Measurements from ENCODE around the gene MOB3C.
"Not testable (repeated sequence)": the region's sequence is repeated elsewhere in the genome, so short reads cannot be mapped to it uniquely, and the experiment has no call there.

Gene MOB3C

DNA sequence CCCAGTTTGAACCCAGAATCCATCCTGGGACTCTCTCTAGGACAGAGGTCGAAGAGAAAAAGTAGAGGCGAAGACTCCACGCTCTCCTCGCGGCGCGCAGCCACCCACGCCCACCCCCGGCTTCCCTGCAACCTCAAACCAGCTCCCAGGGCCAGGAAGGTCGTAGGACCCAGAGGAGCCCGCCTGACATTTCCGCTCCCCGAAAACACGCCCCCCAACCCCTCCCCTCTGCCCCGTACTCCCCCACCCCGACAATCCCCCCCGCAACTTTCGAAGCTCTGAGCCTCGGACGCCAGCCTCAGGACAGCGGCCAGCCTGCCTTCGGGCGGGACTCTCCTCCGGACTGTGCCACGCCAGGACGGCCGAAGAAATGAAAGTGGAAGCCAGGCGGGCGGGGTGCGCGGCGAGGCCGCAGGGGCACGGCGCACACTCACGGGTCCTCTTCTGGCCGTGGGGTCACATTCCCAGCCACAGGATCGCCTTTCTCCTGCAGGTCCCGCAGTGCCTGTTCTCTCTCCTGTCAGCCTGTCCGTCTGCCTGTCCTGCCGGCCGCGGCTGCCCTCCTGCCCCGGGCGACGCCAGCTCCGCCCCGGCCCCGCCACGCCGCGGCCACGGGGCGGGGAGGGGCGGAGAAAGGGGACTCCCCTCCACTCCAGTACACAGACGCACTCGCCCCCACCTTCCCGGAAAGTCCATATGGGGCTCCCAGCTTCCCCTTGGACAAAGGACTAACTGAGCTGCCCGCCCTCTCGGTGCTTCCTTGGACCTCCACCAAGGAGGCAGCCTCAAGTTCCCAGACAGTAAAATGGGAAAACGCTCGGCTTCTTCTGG lies at the start of gene MOB3C:
Gene MOB3C, minus strand, starts transcription at position 535 of the 831 bp plus-strand sequence. CDS start 3,490 bp downstream, outside the sequence.
- DNase-seq (ENCODE audit: low spot score), result peak; percentile 97

DNA sequence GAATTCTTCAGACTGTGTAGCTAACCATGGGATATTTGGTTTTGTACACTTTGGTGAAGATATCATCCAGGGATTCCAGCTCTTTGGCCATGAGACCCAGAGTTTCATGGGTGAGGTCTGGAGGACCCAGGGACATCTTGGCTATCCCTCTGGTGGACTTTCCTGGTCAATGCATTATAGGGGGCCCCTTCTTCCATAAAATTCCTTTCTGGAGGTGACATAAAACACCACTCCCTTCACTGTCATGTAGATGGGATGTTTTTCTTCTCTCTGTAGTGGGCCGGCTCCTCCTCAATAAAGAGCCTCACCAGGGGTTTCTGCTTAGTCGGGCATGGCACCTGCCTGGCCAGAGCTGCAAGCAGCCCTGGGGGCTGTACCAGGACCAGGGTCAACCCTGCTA lies 49.4 kb upstream of the MOB3C start:
- no peak for DNase-seq (ENCODE audit: low spot score)

DNA sequence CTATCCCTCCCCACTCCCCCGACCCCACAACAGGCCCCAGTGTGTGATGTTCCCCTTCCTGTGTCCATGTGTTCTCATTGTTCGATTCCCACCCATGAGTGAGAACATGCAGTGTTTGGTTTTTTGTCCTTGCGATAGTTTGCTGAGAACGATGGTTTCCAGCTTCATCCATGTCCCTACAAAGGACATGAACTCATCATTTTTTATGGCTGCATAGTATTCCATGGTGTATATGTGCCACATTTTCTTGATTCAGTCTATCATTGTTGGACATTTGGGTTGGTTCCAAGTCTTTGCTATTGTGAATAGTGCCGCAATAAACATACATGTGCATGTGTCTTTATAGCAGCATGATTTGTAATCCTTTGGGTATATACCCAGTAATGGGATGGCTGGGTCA lies 46.3 kb upstream of the MOB3C start:
- not testable (repeated sequence) for DNase-seq (ENCODE audit: low spot score)

DNA sequence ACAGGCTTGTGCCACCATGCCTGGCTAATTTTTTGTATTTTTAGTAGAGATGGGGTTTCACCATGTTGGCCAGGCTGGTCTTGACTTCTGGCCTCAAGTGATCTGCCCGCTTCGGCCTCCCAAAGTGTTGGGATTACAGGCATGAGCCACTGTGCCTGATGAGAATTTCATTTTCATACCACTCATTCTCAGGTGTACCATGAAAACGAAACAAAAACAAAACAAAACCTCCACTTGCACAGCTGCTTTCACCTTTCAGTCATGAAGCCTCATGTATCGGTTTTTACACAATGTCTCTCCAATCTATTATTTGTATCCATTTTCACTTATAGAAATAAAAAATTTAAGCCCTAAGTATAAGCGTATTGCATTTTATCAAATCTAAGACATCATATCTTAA lies 43.5 kb upstream of the MOB3C start:
- not testable (repeated sequence) for DNase-seq (ENCODE audit: low spot score)

DNA sequence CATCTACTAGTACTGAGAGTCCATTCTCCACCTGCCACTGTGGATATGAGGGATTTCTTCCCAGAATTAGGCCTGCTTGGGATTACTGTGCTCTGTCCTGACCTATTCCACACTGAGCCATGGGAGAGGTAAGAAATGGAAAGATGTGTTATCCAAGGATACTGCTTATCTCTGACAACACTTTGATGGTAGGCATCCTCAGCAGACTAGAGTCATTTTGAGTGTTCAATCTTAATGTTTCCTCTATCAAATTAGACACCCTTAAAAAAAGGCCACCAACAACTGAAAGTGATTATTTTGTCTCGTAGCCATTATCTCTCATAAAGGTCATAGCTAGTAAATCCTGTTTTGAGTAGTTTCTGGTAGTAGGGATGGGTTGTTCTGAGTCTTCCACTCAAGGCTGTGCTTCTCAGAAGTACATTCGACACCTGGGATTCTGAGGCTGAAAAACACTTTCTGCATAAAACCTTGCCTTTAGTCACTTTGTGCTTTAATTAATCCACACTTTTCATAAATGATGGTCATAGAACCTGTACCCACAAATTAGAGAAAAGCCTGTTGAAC lies 42.8 kb upstream of the MOB3C start:
- DNase-seq (ENCODE audit: low spot score), result no peak

DNA sequence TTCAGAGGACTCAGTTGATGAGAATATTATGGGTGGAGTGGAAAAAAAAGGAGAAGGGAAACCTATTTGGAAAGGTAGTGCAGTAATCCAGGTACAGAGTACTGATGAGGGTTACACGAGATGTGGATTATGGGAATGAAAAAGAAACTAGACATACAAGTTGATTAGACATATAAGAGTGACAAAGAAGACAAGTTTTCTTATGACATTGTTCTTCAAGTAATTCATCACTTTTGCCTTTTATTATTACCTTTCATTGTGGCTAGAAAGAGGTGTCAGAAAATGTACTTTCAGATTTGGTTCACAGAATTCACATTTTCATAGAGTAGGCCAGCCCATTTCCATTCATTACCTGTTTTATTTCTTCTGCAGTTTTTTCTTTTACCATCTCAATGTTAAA lies 41.2 kb upstream of the MOB3C start:
- no peak for DNase-seq (ENCODE audit: low spot score)

DNA sequence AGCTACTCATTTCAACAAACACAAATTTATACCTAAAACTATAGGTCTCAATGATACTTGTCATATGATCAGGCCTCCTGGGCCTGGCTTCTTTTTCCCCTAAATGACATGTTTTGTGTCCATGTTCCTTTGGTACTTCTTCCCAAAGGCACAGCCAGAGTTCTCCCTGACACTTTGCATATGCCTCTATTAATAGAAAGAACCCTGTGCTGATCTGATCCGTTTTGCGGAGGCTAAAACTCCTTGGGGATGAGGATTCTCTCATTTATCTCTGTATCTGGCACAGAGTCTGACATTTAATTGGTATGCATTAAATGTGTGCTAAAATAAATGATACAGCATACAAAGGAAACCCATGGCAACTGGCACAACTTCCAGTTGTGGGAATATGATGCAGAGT lies 40.0 kb upstream of the MOB3C start:
- no peak for DNase-seq (ENCODE audit: low spot score)

DNA sequence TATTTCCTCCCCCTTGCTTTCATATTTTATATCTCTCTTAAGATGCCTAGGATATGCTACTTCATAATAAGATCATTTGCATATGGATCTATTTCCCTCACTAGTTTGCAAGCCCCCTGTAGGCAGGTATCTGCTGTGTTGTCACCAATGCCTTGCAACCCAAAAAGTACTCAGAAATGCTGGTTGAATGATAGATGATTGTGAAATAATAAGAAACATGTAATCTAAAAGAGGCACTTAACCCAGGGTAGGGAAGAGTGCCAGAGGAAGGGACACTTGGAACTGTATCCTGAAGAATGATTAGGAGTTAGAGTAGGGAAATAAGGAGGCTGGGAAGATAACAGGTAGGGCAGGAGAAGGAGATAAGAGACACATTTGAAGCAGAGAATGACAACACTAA lies 39.2 kb upstream of the MOB3C start:
- DNase-seq (ENCODE audit: low spot score), result no peak

DNA sequence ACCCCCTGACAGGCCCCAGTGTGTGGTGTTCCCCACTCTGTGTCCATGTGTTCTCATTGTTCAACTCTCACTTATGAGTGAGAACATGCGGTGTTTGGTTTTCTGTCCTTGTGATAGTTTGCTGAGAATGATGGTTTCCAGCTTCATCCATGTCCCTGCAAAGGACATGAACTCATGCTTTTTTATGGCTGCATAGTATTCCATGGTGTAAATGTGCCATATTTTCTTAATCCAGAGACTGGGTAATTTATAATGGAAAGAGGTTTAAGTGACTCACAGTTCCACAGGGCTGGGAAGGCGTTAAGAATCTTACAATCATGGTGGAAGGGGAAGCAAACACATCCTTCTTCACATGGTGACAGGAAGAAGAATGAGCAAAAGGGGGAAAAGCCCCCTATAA lies 38.1 kb upstream of the MOB3C start:
- not testable (repeated sequence) for DNase-seq (ENCODE audit: low spot score)

DNA sequence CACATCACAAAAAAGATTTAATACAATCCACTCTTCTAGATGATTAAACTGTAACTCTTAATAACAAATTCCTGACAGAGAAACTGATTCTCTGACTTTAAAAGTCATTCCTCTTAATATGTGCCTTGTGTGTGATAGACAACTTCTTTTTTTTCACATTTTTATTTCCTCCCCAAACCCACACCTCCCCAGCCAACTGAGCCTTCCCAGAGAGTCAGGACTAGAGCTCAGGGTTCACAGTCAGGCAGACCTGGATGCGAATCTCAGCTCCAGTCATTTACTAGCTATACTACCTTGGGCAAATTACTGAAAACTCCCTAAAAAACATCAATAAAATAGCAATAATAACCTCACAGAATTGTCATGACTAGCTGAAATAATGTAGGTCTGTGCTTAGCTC lies 37.4 kb upstream of the MOB3C start:
- DNase-seq (ENCODE audit: low spot score), result no peak

DNA sequence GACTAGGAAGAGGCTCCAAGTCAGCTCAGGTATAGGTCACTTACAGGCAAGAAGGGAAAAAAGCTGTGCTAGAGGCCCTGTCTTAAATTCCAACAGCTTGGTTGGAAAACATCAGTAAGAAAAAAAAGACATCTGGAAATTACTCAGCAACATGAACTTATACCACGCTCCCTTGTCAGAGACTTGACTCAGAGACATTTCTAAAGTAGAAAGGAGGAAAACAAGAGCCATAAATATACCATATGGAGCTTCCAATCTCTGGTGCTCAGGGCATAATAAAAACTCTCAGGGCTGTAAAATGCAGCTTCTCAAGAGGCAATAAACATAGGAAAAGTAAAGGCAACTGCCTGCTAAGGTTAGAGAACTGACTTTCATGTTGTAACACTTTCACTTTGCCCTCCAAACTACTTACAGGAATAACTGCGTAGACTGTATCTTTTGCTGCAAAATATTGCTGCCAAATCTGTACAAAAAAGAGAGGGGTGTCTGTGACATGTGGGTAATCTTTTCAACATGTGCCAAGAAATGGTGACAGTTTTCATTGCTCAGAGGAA lies 36.9 kb upstream of the MOB3C start:
- no peak for DNase-seq (ENCODE audit: low spot score)

DNA sequence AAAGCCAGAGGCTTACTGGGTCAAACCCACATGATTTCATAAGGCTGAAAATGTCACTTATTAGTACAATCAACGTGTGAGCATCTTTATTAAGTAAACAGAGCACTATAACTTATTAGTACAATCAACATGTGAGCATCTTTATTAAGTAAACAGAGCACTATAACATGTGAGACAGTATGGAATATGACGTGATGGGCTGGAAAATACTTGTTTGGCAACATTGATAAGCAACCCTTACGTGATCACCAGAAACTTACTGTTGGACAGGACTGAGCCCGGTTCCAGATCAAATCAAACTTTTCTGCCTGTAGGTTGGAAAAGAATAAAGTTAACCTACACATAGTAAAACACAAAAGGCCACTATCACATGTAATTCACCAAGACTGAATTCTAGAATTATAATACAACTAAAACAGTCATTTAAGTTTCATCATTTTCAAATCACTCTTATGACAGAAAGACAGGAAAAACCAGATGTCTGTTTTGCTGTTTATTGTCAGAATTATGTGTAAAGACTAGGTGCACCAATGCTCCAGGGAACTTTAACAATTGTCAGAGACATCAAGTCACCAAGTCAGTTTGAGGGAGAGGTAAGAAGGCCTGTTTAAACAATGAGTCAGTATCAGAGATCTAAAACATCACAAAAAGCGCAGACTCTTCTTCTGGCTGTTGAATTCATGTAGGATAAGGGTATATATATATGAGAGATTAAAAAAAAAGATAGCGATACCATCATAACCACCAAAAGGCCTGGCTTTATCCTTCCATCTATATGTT lies 35.9 kb upstream of the MOB3C start:
- no peak for DNase-seq (ENCODE audit: low spot score)

DNA sequence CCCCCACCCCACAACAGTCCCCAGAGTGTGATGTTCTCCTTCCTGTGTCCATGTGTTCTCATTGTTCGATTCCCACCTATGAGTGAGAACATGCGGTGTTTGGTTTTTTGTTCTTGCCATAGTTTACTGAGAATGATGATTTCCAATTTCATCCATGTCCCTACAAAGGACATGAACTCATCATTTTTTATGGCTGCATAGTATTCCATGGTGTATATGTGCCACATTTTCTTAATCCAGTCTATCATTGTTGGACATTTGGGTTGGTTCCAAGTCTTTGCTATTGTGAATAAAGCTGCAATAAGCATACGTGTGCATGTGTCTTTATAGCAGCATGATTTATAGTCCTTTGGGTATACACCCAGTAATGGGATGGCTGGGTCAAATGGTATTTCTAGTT lies 34.5 kb upstream of the MOB3C start:
- DNase-seq (ENCODE audit: low spot score), result not testable (repeated sequence)

DNA sequence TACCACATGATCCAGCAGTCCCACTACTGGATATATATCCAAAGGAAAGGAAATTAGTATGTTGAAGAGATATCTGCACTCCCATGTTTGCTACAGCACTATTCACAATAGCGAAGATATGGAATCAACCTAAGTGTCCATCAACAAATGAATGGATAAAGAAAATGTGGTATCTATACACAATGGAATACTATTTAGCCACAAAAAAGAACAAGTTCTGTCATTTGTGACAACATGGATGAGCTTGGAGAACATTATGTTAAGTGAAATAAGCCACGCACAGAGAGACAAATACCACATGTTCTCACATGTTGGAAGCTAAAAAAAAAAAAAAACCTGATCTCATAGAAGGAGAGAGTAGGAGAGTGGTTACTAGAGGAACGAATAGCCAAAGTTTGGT lies 33.9 kb upstream of the MOB3C start:
- DNase-seq (ENCODE audit: low spot score), result no peak

DNA sequence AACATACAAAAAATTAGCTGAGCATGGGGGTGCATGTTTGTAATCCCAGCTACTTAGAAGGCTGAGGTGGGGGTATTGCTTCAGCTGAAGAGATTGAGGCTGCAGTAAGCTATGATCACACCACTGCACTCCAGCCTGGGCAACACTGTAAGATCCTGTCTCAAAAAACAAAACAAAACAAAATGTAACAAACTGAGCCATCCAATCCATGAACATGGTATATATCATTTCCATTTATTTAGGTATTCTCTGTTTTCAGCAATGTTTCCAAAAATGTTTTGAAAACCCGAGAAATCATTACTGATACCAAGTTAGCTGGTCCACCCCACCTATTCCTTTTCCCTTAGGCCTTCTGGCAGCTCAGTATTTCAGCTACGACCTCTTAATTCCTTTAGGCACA lies 33.2 kb upstream of the MOB3C start:
- DNase-seq (ENCODE audit: low spot score), result no peak

DNA sequence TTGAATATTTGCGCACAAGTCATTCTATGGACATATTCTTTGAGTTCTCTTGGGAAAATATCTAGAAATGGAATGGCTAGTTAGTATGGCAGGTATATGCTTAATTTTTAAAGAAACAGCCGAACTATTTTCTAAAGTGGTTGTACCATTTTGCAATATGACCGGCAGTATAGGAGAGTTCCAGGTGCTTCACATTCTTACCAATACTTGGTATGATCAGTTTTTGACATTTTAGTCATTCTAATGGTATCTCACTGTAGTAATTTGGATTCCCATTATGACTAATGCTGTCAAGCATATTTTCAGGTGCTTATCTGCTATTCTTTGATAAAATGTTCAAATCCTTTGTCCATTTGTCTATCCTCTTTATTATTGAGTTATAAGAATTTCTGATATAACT lies 31.0 kb upstream of the MOB3C start:
- no peak for DNase-seq (ENCODE audit: low spot score)

DNA sequence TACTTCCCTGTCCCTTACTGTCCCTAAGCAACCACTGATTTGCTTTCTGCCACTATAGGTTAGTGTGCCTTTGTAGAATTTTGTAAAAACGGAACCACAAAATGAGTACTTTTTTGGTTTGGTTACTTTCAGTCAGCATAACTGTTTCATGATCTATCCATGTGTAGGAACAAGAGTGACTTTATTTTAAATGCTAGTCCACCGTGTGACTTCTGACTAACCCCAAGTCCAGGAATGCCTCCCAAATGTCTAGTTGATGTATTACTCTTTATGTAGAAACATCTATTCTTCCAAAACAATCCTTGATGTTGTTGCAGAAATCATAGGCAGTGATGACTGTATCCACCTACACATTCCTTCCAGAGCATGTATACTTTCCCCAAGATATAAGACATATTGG lies 30.2 kb upstream of the MOB3C start:
- DNase-seq (ENCODE audit: low spot score), result no peak

DNA sequence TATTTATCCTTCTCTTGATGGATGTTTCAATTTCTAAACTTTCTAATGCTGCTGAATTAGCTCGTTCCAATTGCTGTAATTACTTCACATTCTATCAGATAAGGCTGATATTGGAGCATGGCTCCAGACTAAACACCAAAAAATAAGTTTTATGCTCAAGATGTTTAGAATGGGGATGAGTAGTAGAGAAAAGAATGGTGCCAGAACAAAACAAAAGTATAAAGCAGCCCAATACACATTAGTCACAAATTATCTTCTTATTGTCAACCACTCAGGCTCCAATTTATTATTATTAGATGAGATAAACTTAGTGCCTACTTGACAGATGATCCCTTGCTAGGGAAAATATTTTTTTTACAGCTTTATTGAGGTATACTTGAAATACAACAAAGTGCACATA lies 29.7 kb upstream of the MOB3C start:
- DNase-seq (ENCODE audit: low spot score), result no peak

DNA sequence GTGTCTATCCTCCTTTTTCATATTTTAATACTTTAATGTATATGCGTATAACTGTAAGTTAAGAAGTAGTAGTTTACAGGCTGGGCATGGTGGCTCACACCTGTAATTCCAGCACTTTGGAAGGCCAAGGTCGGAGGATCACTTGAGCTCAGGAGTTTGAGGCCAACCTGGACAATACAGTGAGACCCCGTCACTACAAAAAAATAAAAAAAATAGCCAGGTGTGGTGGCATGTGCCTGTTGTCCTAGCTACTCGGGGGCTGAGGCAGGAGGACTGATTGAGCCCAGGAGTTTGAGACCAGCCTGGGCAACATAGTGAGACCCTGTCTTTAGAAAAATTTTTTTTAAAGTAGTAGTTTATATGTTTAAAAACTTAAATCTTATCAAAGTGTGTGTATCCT lies 29.2 kb upstream of the MOB3C start:
- DNase-seq (ENCODE audit: low spot score), result no peak

DNA sequence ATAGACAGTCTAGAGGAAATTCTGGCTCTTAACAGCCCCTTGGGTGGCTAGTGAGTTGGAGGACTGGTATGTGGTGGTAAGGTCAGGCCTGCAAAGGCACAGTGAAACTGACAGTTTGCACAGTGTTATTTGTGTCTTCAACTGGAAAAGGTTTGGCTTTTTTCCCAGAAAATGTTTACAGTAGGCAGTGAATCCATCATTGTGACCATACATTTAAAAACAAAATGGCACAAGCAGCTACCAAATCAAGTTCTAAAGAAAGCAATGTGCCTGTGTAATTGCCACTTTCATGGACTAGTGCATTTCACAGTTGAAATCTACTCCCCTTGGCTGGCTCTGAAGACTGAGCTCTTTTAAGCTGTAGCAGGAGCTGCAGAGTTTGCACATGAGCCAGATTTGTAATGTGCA lies 26.8 kb upstream of the MOB3C start:
- peak; percentile 74 for DNase-seq (ENCODE audit: low spot score)

DNA sequence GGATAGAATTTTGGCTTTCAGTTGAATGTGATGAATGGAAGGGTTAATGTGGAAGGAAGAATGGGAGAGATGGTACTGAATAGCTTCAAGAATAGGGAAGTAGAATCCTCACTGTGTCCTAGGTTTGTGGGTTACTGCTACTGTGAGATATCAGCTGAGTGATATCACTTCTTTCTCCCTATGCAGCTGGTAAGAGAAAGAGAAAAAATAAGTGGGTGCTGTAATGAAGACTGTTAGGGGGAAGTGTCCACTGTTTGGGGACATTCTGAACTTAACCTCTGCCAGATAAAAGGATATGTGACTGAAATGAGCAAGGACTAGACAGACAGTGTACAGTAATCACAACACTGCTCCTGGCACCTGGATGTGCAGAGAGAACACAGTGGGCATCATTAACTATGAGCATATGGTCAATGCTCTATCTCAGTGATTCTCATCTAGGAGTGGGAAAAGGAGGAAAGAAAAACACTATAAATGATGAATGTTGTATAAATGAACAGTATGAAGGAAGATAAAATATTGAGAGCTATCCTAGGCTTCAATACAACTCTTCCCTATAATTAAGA lies 25.6 kb upstream of the MOB3C start:
- no peak for DNase-seq (ENCODE audit: low spot score)

DNA sequence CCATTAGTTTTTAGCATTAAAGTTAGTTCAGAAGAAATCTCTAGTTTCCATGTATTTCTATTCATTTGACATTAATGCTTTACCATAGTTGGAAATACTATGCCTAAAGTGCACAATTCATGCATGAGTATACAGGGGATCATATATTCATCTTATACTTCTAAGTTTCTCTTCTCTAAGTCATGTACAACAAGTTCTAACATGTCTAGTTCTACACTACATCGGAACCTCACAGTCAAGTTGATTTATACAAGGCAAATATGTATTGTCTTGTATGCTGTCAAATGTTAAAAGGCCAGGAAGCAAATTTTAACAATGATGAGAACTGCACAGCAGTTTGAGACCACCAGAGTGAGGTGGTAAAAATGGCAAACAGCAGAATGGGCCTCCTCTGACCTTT lies 22.9 kb upstream of the MOB3C start:
- no peak for DNase-seq (ENCODE audit: low spot score)

DNA sequence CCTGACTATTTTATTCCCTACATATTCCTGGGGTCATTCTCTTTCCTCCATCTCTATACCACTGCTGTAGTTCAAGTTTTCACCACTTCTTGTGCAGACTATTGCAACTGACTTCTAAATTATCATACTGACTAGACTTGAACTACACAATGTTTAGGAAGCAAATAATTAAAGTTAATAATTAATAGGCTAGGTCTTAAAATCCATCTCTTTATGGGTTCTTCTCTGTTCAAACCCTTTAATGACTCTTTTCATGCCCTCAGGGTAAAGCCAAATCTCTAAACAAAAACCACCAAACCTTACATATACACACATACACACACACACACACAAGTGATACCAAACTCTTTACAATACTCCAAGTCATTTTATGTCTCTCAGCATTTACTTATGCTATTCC lies 22.3 kb upstream of the MOB3C start:
- no peak for DNase-seq (ENCODE audit: low spot score)

All from GM03348 (cell line).